Loucy (cell line): ENCODE results near the gene PDS5A.
"Not testable (repeated sequence)": the region's sequence is repeated elsewhere in the genome, so short reads cannot be mapped to it uniquely, and the experiment has no call there.

ENCODE experiments used
- H2AFZ ChIP-seq: fragments of 200-600 bp; sonication (generic); 2 replicates; pipeline ENCODE4 v1.6.0; 2016; ENCODE audit warnings: antibody characterized with exemption, mild to moderate bottlenecking, low read length, moderate library complexity
- H3F3A ChIP-seq: fragments of 200-600 bp; 2 replicates; pipeline ENCODE4 v1.6.0; 2016; ENCODE audit warnings: antibody characterized with exemption, low read depth, mild to moderate bottlenecking
- H3K27me3 ChIP-seq: fragments of 200-600 bp; sonication (generic); 2 replicates; pipeline ENCODE4 v1.6.1; 2014; ENCODE audit warnings: low read length, mild to moderate bottlenecking; ENCODE audit not compliant: insufficient read depth, poor library complexity, severe bottlenecking
- H3K36me3 ChIP-seq: fragments of 200-600 bp; sonication (generic); 2 replicates; pipeline ENCODE4 v1.6.1; 2016; ENCODE audit warnings: low read length; ENCODE audit not compliant: insufficient read depth
- H3K4me1 ChIP-seq: fragments of 200-600 bp; sonication (generic); 2 replicates; pipeline ENCODE4 v1.5.1; 2014; ENCODE audit warnings: low read length, mild to moderate bottlenecking; ENCODE audit not compliant: insufficient read depth, poor library complexity, severe bottlenecking
- H3K4me2 ChIP-seq: fragments of 200-600 bp; sonication (generic); 2 replicates; pipeline ENCODE4 v1.6.0; 2014; ENCODE audit warnings: antibody characterized with exemption, low read length, low read depth, mild to moderate bottlenecking; ENCODE audit not compliant: poor library complexity, severe bottlenecking
- H3K4me3 ChIP-seq: fragments of 200-600 bp; sonication (generic); 2 replicates; pipeline ENCODE4 v1.5.1; 2014; ENCODE audit warnings: low read length, mild to moderate bottlenecking, mixed read lengths; ENCODE audit not compliant: poor library complexity, severe bottlenecking
- H3K79me2 ChIP-seq: fragments of 200-600 bp; sonication (generic); 2 replicates; pipeline ENCODE4 v1.6.1; 2014; ENCODE audit warnings: low read length; ENCODE audit not compliant: insufficient read depth
- H3K9ac ChIP-seq: fragments of 200-600 bp; sonication (generic); 2 replicates; pipeline ENCODE4 v1.6.0; 2014; ENCODE audit warnings: mild to moderate bottlenecking, low read depth, low read length, moderate library complexity; ENCODE audit not compliant: poor library complexity, severe bottlenecking
- H3K9me2 ChIP-seq: fragments of 200-600 bp; sonication (generic); replicated peaks from 2 replicates; pipeline ENCODE4 v1.6.1; 2016; ENCODE audit warnings: low read depth, low read length, mixed read lengths
- H3K9me3 ChIP-seq: fragments of 200-600 bp; sonication (generic); 2 replicates; pipeline ENCODE4 v1.6.1; 2014; ENCODE audit warnings: mild to moderate bottlenecking, antibody characterized with exemption, low read length, low read depth; ENCODE audit not compliant: insufficient read depth
- H4K20me1 ChIP-seq: fragments of 200-600 bp; sonication (generic); 2 replicates; pipeline ENCODE4 v1.6.0; 2014; ENCODE audit warnings: antibody characterized with exemption, low read length, mild to moderate bottlenecking; ENCODE audit not compliant: insufficient read depth, poor library complexity, severe bottlenecking
- CTCF ChIP-seq: fragments of 200-600 bp; sonication (generic); conservative IDR thresholded peaks from 2 replicates; pipeline ENCODE4 v1.5.1; 2014; ENCODE audit warnings: mild to moderate bottlenecking, antibody characterized with exemption, low read length
- EZH2phosphoT487 ChIP-seq: fragments of 200-600 bp; IDR thresholded peaks from 2 replicates; pipeline ENCODE4 v1.6.1; 2018; ENCODE audit warnings: antibody characterized with exemption, mild to moderate bottlenecking, moderate library complexity, borderline replicate concordance

The PDS5A gene

GRCh38 chr4:39977489-39978377 lies at the start of gene PDS5A:
TSS of gene PDS5A (minus strand) at chr4:39977911. CDS start at chr4:39976577, 1,334 bp downstream.
- H2AFZ ChIP-seq: peak within 1 kb of the TSS; percentile 100
- peaks cover 8% of the 10 kb centered on the region for H3K27me3 ChIP-seq
- H3K79me2 ChIP-seq: peaks cover 47% of the 10 kb centered on the region
- H3K9me2 ChIP-seq: no peaks in the 10 kb centered on the region
- peak within 1 kb of the TSS; percentile 73 for H3K4me3 ChIP-seq
- H3F3A ChIP-seq: no peaks in the 10 kb centered on the region
- peaks cover 22% of the 10 kb centered on the region for H3K4me1 ChIP-seq
- H3K9ac ChIP-seq: peak within 1 kb of the TSS; percentile 98
- peaks cover 5% of the 10 kb centered on the region; the same call in 1 of the 2 replicates for H3K36me3 ChIP-seq
- H4K20me1 ChIP-seq: peaks cover 40% of the 10 kb centered on the region
- H3K4me2 ChIP-seq: peak within 1 kb of the TSS; percentile 99
- peak; percentile 73 for TF ChIP-seq CTCF
- TF ChIP-seq EZH2phosphoT487: no peak
- no peaks in the 10 kb centered on the region for H3K9me3 ChIP-seq

- not testable (repeated sequence) for H3F3A ChIP-seq, H3K4me3 ChIP-seq, H3K9ac ChIP-seq, H3K4me2 ChIP-seq, H3K9me2 ChIP-seq, H3K27me3 ChIP-seq, H3K36me3 ChIP-seq, H2AFZ ChIP-seq, H4K20me1 ChIP-seq, H3K4me1 ChIP-seq, H3K9me3 ChIP-seq, H3K79me2 ChIP-seq
Observed at GRCh38 chr4:40024049-40024448, 46.3 kb upstream of the PDS5A start.

- H3K27me3 ChIP-seq, H3K9ac ChIP-seq, H3K4me1 ChIP-seq, H3F3A ChIP-seq, H3K36me3 ChIP-seq, H3K9me2 ChIP-seq, H3K4me2 ChIP-seq, H3K79me2 ChIP-seq, H4K20me1 ChIP-seq, H3K9me3 ChIP-seq, H3K4me3 ChIP-seq, H2AFZ ChIP-seq: not testable (repeated sequence)
Observed at GRCh38 chr4:40021116-40021515, 43.4 kb upstream of the PDS5A start.

- H3K4me2 ChIP-seq: no peak overlapping the region
- H3K9me2 ChIP-seq: no peaks in the 10 kb centered on the region
- TF ChIP-seq CTCF (no peak), EZH2phosphoT487 (no peak)
Observed at GRCh38 chr4:40020221-40020620, 42.5 kb upstream of the PDS5A start.

More at GRCh38 chr4:40020221-40020620, 42.5 kb upstream of the PDS5A start:
- Histone ChIP-seq H3F3A (no peaks in the 10 kb centered on the region), H3K27me3 (no peaks in the 10 kb centered on the region), H4K20me1 (no peaks in the 10 kb centered on the region), H3K4me3 (no peak overlapping the region), H3K36me3 (no peaks in the 10 kb centered on the region), H3K4me1 (no peaks in the 10 kb centered on the region), H3K9me3 (no peaks in the 10 kb centered on the region), H2AFZ (no peak overlapping the region), H3K79me2 (no peaks in the 10 kb centered on the region), H3K9ac (no peak overlapping the region)
